Measurements from ENCODE around the gene NMD3. TPM values are rescaled to one million over a fixed set of nuclear protein-coding genes. Genes with fewer than 3 reads are reported as not detected.

Gene NMD3
- total RNA-seq, 1 donor from 2014 or later = 45.8 TPM

GRCh38 chr3:161212171-161212771 lies 8.8 kb upstream of the NMD3 start:
- ChIA-PET POLR2A (no interaction called here), CTCF (interaction anchor here (0.9 to 1.2 kb wide), 2 partner anchors 17 to 506 kb away, joined by 3 read pairs; no protein-coding TSS in a partner anchor)
- H3K27me3 Mint-ChIP-seq = peaks cover 7% of the 10 kb centered on the region
- no peaks in the 10 kb centered on the region for H3K9me3 Mint-ChIP-seq
- H3K4me3 Mint-ChIP-seq = no peak overlapping the region
- no peaks in the 10 kb centered on the region for H3K4me1 Mint-ChIP-seq
- H3K27ac Mint-ChIP-seq = no peak overlapping the region
- ATAC-seq (ENCODE audit: low read depth) = no peak
- H3K36me3 Mint-ChIP-seq (ENCODE audit: low read depth) = no peaks in the 10 kb centered on the region
- DNase-seq = no peak
- intact Hi-C loops (cut with micrococcal nuclease) = no loop called here
- TF ChIP-seq CTCF (IDR thresholded peaks at IDR 0.05) = no peak

- DNase-seq (no peak), ATAC-seq (ENCODE audit: low read depth) (no peak)
- intact Hi-C loops (cut with micrococcal nuclease) = no loop called here
- no peak for TF ChIP-seq CTCF (IDR thresholded peaks at IDR 0.05)
- CTCF ChIA-PET = interaction anchor here (0.7 to 1.2 kb wide), 3 partner anchors 18 to 507 kb away, joined by 3 to 4 read pairs (median 3); no protein-coding TSS in a partner anchor
- Mint-ChIP-seq H3K36me3 (ENCODE audit: low read depth) (no peaks in the 10 kb centered on the region), H3K27me3 (peaks cover 7% of the 10 kb centered on the region), H3K27ac (no peak overlapping the region), H3K4me3 (no peak overlapping the region), H3K4me1 (no peaks in the 10 kb centered on the region), H3K9me3 (no peaks in the 10 kb centered on the region)
- POLR2A ChIA-PET = no interaction called here
Measured at GRCh38 chr3:161212906-161213305, 8.2 kb upstream of the NMD3 start.

DNA sequence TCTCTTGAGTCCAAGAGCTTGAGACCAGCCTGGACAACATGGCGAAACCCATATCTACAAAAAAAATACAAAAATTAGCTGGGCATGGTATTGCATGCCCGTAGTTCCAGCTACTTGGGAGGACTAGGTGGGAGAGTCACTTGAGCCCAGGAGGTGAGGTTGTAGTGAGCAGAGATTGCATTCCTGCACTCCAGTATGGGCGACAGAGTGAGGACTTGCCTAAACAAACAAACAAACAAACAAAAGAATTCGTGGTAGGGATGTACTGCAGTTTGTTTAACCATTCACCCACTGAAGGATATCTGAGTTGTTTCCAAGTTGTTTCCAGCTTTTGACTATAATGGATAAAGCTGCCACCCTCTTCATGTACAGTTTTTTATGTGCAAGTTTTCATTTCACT lies 7.5 kb upstream of the NMD3 start:
- Mint-ChIP-seq H3K4me3 (no peak overlapping the region), H3K4me1 (no peaks in the 10 kb centered on the region), H3K36me3 (ENCODE audit: low read depth) (no peaks in the 10 kb centered on the region), H3K9me3 (no peaks in the 10 kb centered on the region), H3K27ac (no peak overlapping the region), H3K27me3 (peaks cover 7% of the 10 kb centered on the region)
- ATAC-seq (ENCODE audit: low read depth) = no peak
- ChIA-PET POLR2A (no interaction called here), CTCF (interaction anchor here (0.7 kb wide), 1 partner anchor 257 kb away, joined by 4 read pairs; no protein-coding TSS in a partner anchor)
- no peak for DNase-seq
- no peak for TF ChIP-seq CTCF (IDR thresholded peaks at IDR 0.05)
- intact Hi-C loops (cut with micrococcal nuclease) = no loop called here

DNA sequence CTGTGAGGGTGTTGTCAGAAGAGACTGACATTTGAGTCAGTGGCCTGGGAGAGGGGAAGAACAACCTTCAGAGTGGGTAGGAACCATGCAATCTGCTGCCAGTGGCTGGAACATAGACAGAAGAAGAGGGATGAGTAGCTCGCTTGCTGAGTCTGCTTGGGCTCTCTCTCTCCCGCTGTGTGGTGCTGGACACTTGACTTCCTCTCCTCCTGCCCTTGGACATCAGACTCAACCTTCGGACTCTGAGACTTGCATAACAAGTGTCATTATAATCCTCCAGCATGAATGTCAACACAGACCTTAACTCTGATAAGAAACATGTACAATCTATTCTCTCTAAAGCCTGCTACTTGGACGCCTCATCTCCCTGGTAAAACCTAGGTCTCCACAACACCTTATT lies 5.9 kb upstream of the NMD3 start:
- Mint-ChIP-seq H3K4me3 (no peak overlapping the region), H3K36me3 (ENCODE audit: low read depth) (no peaks in the 10 kb centered on the region), H3K4me1 (peaks cover 3% of the 10 kb centered on the region), H3K27me3 (peaks cover 7% of the 10 kb centered on the region), H3K9me3 (no peaks in the 10 kb centered on the region), H3K27ac (no peak overlapping the region)
- ChIA-PET CTCF (no interaction called here), POLR2A (no interaction called here)
- intact Hi-C loops (cut with micrococcal nuclease) = no loop called here
- DNase-seq (no peak), ATAC-seq (ENCODE audit: low read depth) (no peak)
- TF ChIP-seq CTCF (IDR thresholded peaks at IDR 0.05) = no peak

DNA sequence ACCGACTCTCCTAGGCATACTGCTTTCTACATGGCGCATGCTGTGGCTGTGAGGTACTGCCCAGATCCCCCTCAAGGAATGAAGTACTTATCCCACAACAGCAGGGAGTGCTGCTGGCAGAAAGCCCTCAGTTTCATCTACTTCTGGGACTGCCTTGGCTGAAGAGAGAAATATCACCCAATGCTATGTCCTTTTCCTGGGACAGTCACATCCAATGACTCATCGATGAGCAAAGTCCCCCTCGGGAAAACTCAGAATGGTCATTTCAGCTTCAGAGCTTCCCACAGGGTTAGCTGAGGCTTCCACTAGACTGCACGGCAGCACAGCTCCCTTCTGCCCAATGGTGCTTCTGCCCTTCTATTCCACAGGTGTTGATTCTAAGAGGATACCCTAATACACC lies 3.6 kb upstream of the NMD3 start:
- intact Hi-C loops (cut with micrococcal nuclease) = no loop called here
- DNase-seq = no peak
- H3K27ac Mint-ChIP-seq = no peak overlapping the region
- TF ChIP-seq CTCF (IDR thresholded peaks at IDR 0.05) = no peak
- H3K4me3 Mint-ChIP-seq = no peak overlapping the region
- peaks cover 16% of the 10 kb centered on the region for H3K4me1 Mint-ChIP-seq
- ATAC-seq (ENCODE audit: low read depth) = no peak
- CTCF ChIA-PET = no interaction called here
- H3K27me3 Mint-ChIP-seq = peaks cover 6% of the 10 kb centered on the region
- H3K36me3 Mint-ChIP-seq (ENCODE audit: low read depth) = peaks cover 5% of the 10 kb centered on the region
- no peaks in the 10 kb centered on the region for H3K9me3 Mint-ChIP-seq
- POLR2A ChIA-PET = no interaction called here
